Mammary epithelial cell (primary cell): Measurements from ENCODE around the gene PRDM13.
A peak's percentile ranks its signal among the peaks of the same experiment; 100 is the strongest.

ENCODE experiments used
- CTCF ChIP-seq, 2 donors: IDR thresholded peaks in 1 of 2; conservative IDR thresholded peaks in 1 of 2; 2 replicates each; pipeline ENCODE4 v1.5.1; 2011 to 2012; ENCODE audit warnings: inconsistent platforms in 2 of 2, low read length in 2 of 2, mild to moderate bottlenecking in 2 of 2, control low read depth in 1 of 2, low read depth in 1 of 2; ENCODE audit not compliant: insufficient read depth in 1 of 2; ENCODE audit errors: extremely low read depth in 1 of 2
- EZH2 ChIP-seq: IDR thresholded peaks from 2 replicates; pipeline ENCODE4 v1.6.1; 2012; ENCODE audit warnings: low read length, inconsistent platforms, borderline replicate concordance

- no peak for TF ChIP-seq CTCF (conservative IDR thresholded peaks at IDR 0.05 in 1 of 2, IDR thresholded peaks at IDR 0.05 in 1 of 2; ENCODE audit: extremely low read depth in 1 of 2, insufficient read depth in 1 of 2, low read depth in 1 of 2, low read length in 2 of 2)
- TF ChIP-seq EZH2: peak; percentile 90
These were observed 12.2 kb downstream of the PRDM13 start for GRCh38 chr6:99618649-99619408.
